Ishikawa (cell line): Measurements from ENCODE around the gene WASF1.

Experiments used
- CEBPB ChIP-seq: IDR thresholded peaks from 2 replicates; pipeline ENCODE4 v1.6.1; 2012
- CREB1 ChIP-seq: IDR thresholded peaks from 2 replicates; pipeline ENCODE4 v1.6.1; 2012; ENCODE audit warnings: low read depth
- EGR1 ChIP-seq: IDR thresholded peaks from 2 replicates; pipeline ENCODE4 v1.6.1; 2012
- EP300 ChIP-seq: IDR thresholded peaks from 2 replicates; pipeline ENCODE4 v1.6.1; 2012; ENCODE audit warnings: borderline replicate concordance
- FOXM1 ChIP-seq: IDR thresholded peaks from 2 replicates; pipeline ENCODE4 v1.6.1; 2012; ENCODE audit warnings: low read depth, borderline replicate concordance
- NFIC ChIP-seq: IDR thresholded peaks from 2 replicates; pipeline ENCODE4 v1.6.1; 2012
- RAD21 ChIP-seq: IDR thresholded peaks from 2 replicates; pipeline ENCODE4 v1.6.1; 2012; ENCODE audit warnings: low read depth
- TAF1 ChIP-seq: IDR thresholded peaks from 2 replicates; pipeline ENCODE4 v1.6.1; 2012; ENCODE audit warnings: low read depth, mild to moderate bottlenecking
- TCF12 ChIP-seq: IDR thresholded peaks from 2 replicates; pipeline ENCODE4 v1.6.1; 2012; ENCODE audit warnings: low read depth
- TEAD4 ChIP-seq: IDR thresholded peaks from 2 replicates; pipeline ENCODE4 v1.6.1; 2012
- YY1 ChIP-seq: IDR thresholded peaks from 2 replicates; pipeline ENCODE4 v1.6.1; 2012; ENCODE audit warnings: low read depth
- ZBTB7A ChIP-seq: IDR thresholded peaks from 2 replicates; pipeline ENCODE4 v1.6.1; 2012; ENCODE audit warnings: low read depth
- TF ChIP-seq, protein P1 (sequence below): IDR thresholded peaks from 2 replicates; pipeline ENCODE4 v1.6.1; 2012; ENCODE audit warnings: low read depth, mild to moderate bottlenecking
- TF ChIP-seq, protein P2 (sequence below): IDR thresholded peaks from 2 replicates; pipeline ENCODE4 v1.6.1; 2012
- TF ChIP-seq, protein P3 (sequence below): IDR thresholded peaks from 2 replicates; pipeline ENCODE4 v1.6.1; 2012

The WASF1 gene

DNA sequence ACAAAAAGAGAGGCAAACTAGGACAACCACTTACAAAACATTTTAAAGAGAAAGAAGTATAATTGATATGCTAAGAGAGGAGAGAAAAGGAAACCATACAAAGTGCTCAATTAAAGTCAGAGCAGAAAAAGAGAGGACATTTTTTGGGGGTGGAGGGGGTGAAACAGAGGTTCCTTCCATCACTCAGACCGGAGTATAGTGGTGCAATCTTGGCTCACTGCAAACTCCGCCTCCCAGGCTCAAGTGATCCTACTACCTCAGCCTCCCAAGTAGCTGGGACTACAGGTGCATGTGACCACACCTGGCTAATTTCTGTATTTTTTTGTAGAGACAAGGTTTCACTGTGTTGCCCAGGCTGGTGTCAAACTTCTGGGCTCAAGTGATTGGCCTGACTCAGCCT is 9.4 kb downstream of the WASF1 start:
- TF ChIP-seq TEAD4 (no peak), TCF12 (no peak), FOXM1 (no peak), RAD21 (no peak), EGR1 (no peak), ZBTB7A (no peak), NFIC (no peak), CEBPB (no peak), YY1 (no peak), CREB1 (no peak)
- TF ChIP-seq, protein P1, sequence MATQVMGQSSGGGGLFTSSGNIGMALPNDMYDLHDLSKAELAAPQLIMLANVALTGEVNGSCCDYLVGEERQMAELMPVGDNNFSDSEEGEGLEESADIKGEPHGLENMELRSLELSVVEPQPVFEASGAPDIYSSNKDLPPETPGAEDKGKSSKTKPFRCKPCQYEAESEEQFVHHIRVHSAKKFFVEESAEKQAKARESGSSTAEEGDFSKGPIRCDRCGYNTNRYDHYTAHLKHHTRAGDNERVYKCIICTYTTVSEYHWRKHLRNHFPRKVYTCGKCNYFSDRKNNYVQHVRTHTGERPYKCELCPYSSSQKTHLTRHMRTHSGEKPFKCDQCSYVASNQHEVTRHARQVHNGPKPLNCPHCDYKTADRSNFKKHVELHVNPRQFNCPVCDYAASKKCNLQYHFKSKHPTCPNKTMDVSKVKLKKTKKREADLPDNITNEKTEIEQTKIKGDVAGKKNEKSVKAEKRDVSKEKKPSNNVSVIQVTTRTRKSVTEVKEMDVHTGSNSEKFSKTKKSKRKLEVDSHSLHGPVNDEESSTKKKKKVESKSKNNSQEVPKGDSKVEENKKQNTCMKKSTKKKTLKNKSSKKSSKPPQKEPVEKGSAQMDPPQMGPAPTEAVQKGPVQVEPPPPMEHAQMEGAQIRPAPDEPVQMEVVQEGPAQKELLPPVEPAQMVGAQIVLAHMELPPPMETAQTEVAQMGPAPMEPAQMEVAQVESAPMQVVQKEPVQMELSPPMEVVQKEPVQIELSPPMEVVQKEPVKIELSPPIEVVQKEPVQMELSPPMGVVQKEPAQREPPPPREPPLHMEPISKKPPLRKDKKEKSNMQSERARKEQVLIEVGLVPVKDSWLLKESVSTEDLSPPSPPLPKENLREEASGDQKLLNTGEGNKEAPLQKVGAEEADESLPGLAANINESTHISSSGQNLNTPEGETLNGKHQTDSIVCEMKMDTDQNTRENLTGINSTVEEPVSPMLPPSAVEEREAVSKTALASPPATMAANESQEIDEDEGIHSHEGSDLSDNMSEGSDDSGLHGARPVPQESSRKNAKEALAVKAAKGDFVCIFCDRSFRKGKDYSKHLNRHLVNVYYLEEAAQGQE = no peak
- TF ChIP-seq, protein P2, sequence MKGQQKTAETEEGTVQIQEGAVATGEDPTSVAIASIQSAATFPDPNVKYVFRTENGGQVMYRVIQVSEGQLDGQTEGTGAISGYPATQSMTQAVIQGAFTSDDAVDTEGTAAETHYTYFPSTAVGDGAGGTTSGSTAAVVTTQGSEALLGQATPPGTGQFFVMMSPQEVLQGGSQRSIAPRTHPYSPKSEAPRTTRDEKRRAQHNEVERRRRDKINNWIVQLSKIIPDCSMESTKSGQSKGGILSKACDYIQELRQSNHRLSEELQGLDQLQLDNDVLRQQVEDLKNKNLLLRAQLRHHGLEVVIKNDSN = no peak

DNA sequence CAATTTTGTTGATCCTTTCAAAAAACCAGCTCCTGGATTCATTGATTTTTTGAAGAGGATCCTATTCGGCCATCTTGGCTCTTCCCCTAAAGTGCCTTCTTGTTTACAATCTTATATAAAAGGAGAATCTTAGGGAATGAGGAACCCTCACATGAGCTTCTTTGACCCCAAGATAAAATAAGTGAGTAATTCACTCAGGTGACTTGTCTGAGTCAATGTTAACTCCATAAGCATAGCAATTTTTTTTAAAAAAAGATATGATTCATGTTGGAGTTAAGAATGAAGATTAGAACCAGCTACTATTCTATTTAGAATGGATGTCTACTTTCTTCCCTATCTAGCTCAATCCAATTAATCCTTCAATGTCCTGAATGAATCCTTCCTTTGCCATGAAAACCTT is 21.0 kb downstream of the WASF1 start:
- TF ChIP-seq CEBPB = no peak
- TF ChIP-seq EGR1 = no peak
- TF ChIP-seq CREB1 = no peak
- no peak for TF ChIP-seq RAD21
- TF ChIP-seq EP300 = no peak
- no peak for TF ChIP-seq TAF1

DNA sequence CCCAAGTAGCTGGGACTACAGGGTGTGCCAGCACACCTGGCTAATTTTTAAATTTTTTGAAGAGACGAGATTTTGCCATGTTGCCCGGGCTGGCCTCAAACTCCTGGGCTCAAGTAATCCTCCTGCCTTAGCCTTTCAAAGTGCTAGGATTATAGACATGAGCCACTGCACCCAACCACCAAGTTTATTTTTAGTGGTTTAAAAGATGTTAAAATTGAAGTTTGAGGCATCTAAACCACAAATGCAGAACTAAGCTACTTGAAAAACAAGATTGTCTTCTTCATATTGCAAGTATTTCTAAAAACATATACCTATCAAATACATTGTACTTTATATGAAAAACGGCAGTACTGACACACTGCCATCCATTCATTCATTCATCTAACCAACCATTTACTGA is 31.6 kb downstream of the WASF1 start:
- no peak for TF ChIP-seq TAF1
- no peak for TF ChIP-seq FOXM1
- TF ChIP-seq EP300 = no peak
- TF ChIP-seq CREB1 = no peak
- TF ChIP-seq CEBPB = no peak
- no peak for TF ChIP-seq ZBTB7A
- TF ChIP-seq, protein P1 = no peak
- no peak for TF ChIP-seq TCF12
- no peak for TF ChIP-seq RAD21
- TF ChIP-seq NFIC = no peak
- TF ChIP-seq EGR1 = no peak
- no peak for TF ChIP-seq YY1
- TF ChIP-seq, protein P2 = no peak
- TF ChIP-seq, protein P3, sequence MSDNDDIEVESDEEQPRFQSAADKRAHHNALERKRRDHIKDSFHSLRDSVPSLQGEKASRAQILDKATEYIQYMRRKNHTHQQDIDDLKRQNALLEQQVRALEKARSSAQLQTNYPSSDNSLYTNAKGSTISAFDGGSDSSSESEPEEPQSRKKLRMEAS = no peak
- no peak for TF ChIP-seq TEAD4

DNA sequence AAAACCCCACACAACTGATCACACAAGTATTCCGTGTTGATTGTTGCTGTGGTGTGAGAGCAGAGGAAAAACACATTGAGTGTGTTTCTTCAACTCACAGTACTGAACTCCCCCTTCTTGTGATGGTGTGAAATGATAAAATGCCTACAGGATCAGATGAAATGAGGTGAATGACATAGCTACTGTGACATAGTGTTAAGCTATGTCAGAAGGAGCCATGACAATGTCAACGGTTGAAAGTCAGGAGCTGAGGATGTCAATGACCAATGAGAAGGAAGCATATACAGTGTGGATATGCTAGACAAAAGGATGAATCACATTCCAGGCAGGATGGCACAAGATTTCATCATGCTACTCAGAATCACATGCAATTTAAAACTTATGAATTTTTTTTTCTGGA is 38.8 kb downstream of the WASF1 start:
- TF ChIP-seq CREB1 (no peak), ZBTB7A (no peak), RAD21 (no peak), NFIC (no peak), TAF1 (no peak), TCF12 (no peak), YY1 (no peak), TEAD4 (no peak), CEBPB (no peak), EP300 (no peak), EGR1 (no peak)
- TF ChIP-seq, protein P3 = no peak
- TF ChIP-seq, protein P2 = no peak
- TF ChIP-seq, protein P1 = no peak

DNA sequence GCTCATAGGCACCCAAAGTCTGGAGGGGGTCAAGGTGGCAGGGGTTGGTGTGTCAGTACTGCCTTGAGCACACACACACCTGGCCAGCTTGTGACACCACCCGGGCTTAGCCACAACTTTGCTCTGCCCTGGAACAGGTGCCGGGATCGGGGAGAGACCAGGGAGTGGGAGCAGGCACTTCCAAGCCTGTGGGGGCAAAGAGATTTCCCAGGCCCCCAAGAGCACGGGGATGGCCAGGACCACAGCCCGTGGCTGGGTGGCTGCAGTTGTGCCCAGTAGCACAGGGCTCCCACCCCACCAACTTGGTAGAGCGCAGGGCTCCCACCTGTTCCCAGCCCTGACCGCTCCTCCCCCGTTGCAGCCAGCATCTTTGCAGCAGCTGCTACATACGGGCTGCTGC is 40.4 kb downstream of the WASF1 start:
- TF ChIP-seq CREB1 (no peak), TCF12 (no peak), TAF1 (no peak), EGR1 (no peak), TEAD4 (no peak), FOXM1 (no peak)
- TF ChIP-seq, protein P3 = no peak
- TF ChIP-seq, protein P1 = no peak
